ENCODE data around the gene RARG.
"Not testable (repeated sequence)": the region's sequence is repeated elsewhere in the genome, so short reads cannot be mapped to it uniquely, and the experiment has no call there.

GRCh38 chr12:53163008-53163407, 69.0 kb downstream of the RARG start:
- TF ChIP-seq CTCF (IDR thresholded peaks at IDR 0.05; ENCODE audit: insufficient read depth, low read length); REST (IDR thresholded peaks at IDR 0.05; ENCODE audit: insufficient replicate concordance, low read depth); POLR2AphosphoS5 (IDR thresholded peaks at IDR 0.05; ENCODE audit: low read depth); GABPA (IDR thresholded peaks at IDR 0.05; ENCODE audit: low read depth): not testable (repeated sequence)
